Kasumi-1 (cell line): ENCODE data around the gene MEG3.

Experiments used
- DNase-seq, 2 experiments: peaks; one replicate each; lab custom pipeline; 2025; lab: John Stamatoyannopoulos, UW

MEG3 gene

DNA sequence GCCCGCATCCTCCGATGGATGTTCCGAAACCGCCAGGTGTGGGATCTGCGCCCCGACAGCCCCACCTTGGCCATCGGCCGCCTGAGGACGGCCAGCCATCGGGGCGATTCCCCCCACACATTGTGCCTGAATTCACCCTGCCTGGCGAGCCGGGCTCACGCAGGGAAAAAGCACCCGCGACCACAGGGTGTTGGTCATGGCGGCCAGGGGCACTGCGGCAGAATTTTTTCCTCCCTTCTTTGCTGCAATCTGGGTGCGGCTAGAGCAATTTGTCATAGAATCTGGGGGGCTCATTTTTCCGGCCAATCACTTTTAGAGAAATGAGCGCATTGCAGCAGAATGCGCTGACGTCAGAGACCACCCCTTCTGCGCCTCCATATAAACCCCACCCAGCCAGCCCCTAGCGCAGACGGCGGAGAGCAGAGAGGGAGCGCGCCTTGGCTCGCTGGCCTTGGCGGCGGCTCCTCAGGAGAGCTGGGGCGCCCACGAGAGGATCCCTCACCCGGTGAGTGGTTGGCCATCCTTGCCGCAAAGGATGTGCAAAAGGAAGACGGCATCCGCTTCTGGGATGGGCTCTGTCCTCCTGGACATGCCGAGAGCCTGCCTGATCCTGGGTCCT lies at the start of gene MEG3:
TSS of gene MEG3 (plus strand) at position 406 of the 619 bp plus-strand sequence.
- no peak for DNase-seq

DNA sequence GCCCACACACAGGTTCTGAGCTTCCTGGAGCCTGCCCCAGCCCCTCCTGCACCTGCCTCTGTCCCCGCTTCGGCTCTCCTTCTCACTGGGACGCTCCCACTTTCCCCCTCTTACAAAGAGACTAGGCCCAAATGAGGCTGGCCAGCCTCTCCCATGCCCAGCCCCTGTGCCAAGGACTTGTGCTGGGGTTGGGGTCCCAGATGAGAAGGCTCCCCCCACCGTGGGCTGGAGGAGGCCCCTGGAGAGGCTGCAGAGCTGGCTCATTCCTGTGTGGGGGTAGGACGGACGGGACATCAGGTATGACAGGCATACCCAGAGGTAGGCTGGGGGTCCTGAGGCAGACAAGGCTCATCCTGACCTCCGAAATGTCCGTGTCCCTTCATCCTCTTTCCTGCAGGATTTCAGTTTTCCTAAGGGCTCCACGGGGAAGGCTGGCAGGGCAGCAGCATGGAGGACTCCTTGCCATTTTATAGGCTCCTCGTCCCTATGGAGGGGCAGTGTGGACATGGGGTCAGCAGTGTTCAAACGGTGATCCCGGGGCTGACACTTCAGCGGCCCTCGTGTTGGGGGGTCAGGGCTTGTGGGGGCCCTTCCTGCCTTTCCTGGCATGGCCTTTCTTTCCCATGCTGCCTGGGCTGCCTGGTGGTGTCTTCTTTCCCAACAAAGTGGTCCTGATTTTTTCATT lies 49.1 kb upstream of the MEG3 start:
- DNase-seq: no peak

DNA sequence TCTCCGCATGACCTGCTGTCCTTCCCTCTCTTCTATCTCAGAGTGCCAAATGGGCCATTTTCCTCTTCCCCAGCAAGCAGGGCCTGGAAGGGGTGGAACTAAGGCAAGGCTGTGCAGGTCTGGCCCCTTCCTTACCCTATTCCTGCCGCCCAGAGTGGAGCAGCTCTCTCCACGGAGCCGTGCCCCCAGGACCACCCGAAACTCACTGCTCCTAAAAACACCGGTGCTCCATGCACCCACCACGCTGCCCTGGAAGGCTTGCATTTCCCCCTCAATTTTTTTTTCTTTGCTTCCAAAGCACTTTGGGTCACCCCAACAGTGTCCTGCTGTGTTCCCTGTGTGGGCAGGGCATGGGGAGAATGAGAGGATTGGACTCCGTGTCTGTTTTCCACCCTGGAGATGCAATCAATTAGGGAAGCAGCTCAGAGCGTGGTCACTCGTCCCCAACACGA lies 48.5 kb upstream of the MEG3 start:
- DNase-seq: no peak

DNA sequence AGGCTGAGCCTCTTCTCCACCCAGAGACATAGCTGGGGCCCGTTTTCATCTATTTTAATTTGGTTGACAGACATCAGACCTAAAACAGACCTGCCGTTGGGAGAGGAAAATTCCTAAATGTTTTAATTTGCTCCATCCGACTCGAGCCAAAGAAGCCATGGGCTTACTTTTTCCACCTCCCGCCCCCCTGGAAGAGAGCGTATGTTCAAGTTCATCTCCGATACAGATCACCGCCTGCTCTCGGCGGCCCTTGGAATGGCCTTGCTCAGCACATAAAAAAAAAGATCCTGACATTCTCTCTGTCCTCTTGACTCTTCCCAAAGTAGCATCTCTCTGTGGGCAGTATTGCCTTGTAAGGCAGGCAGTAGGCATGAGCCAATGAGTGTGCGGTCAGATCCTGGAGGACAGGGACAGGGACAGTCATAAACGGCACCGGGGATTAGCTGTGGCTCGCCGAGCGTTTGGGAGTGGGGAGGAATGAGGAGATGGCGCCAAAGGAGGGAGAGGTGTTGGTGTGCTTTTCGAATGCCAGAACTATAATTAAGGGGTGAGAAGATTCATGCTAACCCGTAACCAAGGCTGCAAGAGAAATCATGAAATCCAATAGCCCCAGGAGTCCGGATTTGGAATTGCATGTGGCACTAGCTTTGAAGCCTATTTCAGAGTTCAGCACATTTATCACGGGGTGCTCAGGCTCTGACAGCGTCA lies 47.9 kb upstream of the MEG3 start:
- no peak for DNase-seq

DNA sequence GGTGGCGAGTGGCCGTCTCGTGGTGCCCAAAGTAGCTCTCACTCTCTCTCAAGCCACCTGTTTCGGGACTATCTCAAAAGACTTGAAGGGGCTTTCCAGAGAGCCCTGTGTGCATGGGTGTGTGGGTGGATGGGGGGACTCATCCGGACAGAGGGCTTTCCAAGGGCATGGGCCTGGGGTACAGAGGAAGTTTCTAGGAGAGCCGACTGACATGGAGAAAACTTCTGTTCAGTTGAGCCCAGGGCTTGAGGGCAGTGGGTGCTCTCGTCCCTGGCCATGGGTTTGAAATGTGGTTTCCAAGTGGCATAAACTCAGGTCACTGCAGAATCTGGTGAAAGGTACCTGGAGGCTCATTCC lies 47.4 kb upstream of the MEG3 start:
- DNase-seq: no peak

DNA sequence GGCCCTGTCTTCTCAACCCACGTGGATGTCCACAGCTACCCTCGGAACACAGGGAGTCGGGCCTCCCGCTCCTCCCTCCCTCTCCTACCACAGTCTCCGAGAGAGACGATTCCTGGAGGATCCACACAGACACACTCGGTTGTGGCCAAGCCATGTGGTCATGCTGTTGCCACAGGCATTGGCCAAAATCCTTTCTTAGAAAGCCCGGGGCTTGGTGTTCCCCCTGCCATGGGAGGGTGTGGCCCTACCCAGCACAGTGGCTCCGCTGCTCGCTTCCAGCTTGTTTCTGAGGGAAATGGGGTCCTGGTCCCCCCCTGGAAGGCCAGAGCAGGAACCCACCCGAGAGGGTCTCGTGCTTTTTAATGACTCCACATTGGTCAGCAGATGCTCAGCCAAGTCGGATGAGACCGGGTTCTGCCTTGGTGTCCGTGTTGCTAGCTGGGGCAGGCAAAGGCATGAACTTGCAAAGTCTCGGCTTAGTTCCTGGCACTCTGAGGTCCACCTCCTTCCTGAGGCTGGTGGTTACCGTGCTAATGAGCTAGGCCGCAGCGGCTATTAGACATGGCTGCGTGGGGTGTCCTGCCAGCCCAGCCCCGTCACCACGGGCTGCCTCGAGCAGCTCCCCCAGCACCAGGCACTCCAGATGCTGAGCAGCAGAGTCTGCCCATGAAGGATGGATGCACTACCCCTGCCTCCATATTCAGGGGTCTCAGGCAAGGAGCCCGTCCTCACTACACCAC lies 46.8 kb upstream of the MEG3 start:
- no peak for DNase-seq

DNA sequence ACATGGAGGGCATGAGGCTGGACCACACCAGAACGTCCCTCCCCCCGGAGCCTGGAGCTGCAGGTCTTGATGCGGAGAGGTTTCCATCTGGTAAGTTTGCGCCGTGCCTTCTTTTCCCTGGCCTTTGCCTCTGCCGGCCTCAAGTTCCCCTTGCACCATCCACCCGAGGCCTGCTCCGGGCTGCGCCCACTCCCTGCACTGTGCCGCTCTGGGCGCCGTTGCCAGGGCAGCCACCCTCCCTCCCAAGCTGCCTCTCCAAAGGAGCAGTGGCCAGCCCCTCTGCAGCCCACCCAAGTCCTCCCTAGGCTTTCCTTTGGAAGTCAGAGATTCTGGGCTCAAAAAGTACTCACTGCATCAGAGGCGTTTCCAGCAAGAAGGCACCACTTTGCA lies 46.2 kb upstream of the MEG3 start:
- no peak for DNase-seq

DNA sequence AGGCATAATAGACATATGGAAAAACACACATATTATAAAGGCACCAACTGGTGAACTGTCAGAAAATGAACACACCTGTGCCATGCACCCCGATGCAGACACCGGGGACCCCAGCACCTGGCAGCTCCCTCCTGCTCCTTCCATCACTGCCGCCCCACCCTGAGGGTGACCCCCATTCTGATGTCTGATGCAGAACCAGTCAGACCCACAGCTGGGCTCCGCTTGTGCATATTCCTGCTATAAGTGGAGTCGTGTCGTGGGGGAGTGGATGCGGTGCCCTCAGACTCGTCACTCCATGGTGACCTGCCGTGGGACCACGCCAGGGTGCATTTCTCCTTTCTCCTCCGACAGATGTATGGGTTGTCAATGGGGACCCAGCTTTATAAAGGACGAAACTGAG lies 45.7 kb upstream of the MEG3 start:
- DNase-seq: no peak

DNA sequence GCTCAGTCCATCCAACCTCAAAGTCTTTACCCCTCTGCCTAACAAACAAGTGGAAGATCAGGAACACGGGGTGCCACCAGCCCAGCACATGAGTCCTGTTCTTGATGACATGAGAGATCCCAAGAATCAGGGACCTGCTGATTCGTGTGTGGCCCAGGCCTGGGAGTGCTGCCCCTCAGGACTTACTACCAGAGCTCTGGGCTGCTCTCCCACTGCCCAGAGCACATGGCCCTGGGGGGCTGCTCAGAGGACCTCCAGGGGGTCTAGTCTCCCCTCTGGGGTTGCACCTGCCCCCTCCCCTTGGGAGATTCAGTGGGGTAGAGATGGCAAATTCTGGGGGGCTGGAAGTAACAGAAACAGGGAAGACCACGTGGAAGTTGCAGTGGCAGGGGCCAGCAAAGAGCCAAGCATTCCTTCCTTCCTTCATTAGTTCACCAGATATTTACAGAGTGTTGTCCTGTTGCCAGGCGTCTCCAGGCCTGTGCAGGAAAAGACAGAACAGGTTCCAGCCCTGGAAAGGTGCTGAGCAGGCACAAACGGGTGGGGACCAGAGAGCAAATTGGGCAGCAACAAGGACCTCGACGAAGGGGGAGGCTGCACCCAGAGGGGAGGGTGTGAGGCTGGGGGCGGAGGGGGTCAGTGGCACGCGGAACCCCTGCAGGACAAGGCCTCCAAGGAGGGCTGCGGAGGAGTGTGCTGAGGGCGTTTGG lies 45.1 kb upstream of the MEG3 start:
- DNase-seq: no peak

DNA sequence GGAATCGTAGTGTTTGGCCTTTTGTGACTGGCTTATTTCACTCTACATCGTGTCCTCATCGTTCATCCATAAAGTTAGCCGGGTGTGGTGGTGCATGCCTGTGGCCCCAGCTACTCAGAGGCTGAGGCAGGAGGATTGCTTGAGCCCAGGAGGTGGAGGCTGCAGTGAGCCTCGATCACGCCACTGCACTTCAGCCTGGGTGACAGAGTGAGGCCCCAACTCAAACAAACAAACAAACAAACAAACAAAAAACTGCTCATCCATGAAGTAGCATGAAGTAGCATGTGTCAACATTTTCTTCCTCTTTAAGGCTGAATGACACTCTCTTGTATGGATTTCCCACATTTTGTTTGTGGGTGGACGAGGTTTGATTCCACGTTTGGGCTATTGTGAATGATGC lies 44.0 kb upstream of the MEG3 start:
- no peak for DNase-seq

DNA sequence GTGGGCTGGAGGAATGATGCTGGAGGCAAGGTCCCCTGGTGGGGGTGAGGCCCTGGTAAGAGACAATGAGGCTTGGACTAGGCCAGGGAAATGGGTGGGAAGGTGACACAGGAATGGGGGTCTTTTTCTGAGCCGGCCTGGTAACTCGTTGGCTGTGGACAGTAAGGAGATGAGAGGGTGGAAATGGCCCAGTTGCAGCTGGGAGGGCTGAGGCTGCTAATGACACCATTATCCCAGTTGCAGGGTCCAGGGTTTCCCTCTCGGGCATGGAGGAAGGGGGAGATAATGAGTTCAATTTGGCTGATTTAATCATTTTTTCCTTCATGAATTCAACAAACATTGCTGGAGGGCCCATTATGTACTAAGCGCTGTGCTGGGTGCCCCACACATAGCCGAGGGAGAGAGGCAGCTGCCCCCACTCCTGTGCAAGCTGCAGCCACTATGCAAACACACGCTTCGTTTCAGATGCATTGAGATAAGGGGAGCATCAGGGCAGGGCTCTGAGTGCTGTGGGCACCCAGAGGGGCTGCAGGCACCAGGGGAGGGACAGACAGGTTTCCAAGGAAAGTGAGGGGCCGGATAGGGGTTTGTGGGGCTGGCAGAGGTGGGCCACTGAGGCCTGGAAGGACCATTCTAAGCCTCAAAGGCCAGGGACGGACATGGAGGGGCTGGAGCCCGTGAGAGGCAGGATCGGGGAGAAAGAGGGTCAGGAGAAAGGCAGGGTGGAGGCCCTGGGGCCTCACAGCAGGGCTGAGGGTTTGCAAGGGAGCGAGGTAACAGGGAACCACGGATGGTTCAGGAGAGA lies 43.2 kb upstream of the MEG3 start:
- DNase-seq: no peak

DNA sequence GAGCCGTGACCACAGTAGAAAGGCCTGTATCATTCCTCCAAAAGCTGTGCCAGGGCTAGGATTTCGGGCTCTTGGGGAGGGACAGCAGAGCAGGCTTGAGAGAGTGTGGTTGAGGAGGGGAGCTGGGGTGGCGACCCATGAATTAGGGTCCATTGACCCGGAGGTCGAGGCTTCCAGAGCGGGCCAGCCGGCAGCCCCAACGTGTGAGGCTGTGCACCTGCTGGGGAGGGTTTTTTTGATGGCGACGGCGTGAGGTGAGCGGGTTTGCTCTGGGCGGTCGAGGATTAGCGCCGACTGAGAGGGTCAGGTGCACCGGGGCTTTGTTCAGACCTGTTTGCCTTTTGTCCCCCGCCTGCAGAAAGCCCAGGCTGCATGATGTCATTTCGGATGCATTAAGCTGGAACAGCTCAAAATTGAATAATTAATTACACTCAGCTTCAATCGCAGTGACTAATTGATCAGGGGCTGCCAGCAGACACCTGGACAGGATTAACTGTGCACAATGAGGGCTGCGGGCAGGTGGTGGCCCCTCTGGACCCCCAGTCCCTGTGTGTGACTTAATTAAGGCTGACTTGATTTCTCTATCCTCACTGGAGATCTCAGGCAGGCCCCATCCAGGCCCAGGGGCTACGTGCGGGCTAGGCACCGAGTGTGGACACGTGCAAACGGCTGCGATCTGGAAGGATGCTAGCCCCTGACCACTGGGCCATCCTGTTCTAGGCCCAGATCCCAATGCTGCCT lies 42.1 kb upstream of the MEG3 start:
- no peak for DNase-seq

DNA sequence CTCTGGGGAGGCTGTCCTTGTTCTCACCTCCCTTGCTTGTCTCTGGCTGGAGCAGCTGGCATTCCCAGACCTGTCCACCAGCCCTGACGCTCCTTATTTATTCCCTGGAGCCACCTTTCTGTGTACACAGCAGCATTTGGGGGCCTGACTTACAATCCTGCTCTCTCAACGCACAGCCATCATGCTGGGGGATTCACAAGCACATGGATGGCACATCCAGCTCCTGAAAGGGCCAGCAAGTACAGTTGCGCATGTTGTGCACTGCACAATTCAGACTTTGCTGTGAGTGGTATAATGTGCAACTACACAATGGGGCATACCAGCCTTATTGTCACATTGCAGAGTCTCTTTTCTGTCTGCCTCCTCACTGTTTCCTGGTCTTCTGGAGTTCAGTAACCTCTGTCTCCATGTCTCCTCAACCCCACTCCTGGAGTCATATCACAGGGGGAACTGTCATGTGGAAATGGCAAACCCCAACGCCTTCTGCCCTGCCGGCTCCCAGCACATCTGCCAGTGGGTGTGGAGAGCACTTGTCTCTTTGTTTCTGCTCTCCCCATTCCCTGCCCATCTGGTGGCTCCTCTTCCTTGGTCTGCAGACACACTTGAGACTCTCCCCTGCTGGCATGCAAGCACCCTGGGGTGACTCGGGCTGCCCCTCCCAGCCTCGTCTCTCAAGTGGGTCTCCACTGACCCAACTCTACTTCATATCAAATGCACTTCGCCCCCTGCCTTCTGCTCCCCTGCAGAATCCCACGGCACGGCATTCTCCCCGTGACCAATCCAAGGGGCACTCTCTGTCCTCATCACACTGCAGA lies 41.2 kb upstream of the MEG3 start:
- no peak for DNase-seq

DNA sequence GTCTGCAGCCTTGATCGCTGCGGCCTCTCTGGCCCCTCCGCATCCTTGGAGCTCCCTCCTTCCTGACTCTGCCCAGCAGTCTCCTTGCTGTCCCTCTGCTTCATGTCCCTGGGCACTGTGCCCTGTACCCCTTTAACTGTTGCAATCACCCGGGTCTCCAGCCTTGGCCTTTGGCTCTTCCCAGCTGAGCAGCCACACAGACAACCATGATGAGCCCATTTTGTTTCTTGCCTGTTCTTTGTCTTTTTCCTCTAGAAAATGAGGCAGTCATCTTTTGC lies 40.6 kb upstream of the MEG3 start:
- DNase-seq: no peak

DNA sequence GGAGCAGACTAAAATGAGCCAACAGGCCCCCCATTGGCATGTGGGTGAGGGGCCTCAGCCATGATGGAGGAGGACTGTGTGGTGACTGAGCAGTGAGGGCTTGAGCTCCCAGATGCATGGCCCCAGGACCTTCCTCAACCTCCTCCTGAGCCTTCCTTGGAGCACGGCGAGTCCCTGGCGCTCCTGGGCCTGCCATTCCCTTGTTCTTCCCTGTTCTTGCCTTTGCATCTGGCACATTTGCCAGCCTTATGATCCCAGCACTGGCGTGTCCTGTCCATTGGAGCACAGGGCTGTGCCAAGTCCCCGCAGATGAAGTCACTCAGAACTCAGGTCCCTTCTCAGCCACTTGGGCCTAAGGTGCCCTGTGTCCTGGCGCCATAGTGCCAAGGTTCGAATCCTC lies 40.3 kb upstream of the MEG3 start:
- DNase-seq: no peak

DNA sequence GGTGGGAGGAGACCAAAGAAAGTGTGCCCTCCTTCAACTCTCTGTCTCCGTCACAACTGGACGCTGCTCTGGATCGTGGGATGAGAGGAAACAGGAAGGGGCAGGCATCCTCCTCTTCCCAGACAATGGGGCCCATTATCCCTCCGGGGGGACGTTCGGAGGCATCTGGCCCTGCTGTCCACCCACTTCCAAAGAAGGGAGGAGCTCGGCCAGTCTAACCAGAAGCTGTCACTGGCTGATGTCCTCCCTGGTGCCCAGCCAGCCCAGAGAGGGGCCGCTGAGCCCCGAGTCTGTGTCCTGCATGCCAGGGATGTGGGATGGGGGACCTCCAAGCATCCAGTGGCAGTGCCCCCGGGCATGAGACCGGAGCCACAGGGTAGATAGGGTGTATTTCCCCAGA lies 39.8 kb upstream of the MEG3 start:
- no peak for DNase-seq

DNA sequence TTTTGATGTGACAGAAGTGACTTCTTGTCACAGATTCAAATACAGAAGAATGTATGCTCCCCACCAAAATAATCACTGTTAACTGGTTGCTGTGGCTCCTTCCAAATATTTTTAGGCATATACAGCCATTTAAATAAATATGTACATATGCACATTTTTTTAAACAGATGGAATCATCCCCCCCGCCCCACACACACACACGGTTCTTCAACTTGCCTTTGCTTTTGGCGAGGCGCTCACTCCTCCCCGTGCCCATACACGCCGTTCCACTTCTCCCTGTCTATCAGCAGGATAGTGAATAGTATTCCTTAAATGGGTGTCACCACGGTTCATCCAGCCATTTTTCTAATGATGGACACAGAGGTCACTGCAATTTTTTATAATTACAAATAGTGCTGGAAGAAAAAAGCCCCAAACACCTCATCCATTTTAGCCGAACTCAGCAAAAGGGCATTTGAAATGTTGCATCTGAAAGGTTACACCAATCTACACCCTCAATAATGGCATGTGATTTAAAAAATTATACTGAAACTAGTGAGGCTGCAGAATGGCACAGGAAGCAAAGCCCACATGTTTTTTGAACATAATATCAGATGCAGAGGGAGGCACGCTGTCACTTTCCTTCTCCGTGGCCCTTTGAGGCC lies 39.2 kb upstream of the MEG3 start:
- DNase-seq: no peak

DNA sequence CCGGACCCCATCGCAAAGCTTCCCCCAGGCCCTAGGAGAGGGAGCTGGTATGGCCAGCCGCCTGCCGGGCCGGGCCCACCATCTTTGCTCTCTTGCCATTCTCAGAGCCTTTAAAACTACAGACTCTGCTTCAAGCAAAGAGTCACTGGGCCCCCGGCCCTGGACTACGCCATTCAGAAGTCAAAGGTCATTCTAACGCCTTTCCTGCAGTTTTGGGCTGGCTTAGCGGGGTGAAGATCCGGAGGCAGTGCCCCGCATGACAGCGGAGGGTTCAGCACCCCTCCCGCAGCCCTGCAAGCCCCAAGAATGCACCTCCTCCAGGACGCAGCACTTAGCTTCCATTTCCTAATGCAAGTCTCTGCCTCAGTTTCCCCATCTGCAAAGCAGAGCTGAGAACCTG lies 38.3 kb upstream of the MEG3 start:
- no peak for DNase-seq

DNA sequence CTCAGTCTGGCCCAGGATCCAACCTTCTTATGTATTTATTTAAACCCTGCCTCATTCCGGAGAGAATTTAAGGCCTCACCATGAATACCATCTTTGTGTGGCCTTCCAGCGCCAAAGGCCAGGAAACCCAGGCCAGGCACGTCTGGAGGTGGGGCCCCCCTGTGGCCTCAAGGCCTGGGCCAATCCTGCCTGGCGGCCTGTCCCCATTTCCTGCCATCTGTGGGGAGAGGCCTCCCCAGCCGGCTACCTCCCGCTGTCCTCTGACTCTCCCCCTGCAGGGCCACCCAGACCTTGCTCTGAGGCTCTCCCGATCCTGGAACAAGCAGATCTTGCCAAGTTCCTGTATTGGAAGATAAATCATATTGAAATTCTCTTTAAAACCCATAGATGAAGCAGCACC lies 37.4 kb upstream of the MEG3 start:
- DNase-seq: peak; percentile 21 to 29

DNA sequence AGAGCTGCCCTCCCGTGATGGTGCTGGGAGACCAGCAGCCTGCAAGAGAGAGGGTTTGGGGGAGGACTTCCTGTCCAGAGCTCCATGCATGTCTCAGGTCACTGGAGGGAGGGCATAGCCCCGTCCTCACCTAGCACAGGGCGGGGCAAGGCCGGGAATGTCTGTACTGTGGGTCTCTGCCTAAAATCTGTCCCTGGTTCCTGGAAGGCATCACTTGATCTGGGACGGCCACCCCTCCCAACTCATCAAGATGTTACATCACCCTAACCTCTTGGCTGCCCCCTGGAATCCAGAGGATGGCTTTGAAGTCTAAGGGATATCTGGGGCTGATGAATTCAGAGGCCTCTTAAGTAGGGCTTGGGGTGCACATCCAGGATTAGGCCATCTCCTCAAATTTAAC lies 37.0 kb upstream of the MEG3 start:
- no peak for DNase-seq
